Mesendoderm (in vitro differentiated cells): ENCODE measurements around the gene TRABD2B.

Source experiments
- DNase-seq: peaks from one replicate; pipeline ENCODE4 v3.0.0; 2013
- H2AK5ac ChIP-seq: 2 replicates; pipeline ENCODE4 v1.6.1; 2013; ENCODE audit warnings: low read length, inconsistent platforms
- H2BK120ac ChIP-seq: 2 replicates; pipeline ENCODE4 v1.6.1; 2013; ENCODE audit warnings: low read depth, mild to moderate bottlenecking, low read length, moderate library complexity, mixed read lengths
- H2BK15ac ChIP-seq: replicated peaks from 2 replicates; pipeline ENCODE4 v1.6.1; 2013; ENCODE audit warnings: low read depth, mild to moderate bottlenecking, moderate library complexity
- H2BK5ac ChIP-seq: 2 replicates; pipeline ENCODE4 v1.6.1; 2013; ENCODE audit warnings: low read length, inconsistent platforms
- H3K18ac ChIP-seq: 2 replicates; pipeline ENCODE4 v1.6.1; 2013; ENCODE audit warnings: mild to moderate bottlenecking, low read length, mixed read lengths
- H3K23ac ChIP-seq: one replicate; pipeline ENCODE4 v1.6.1; 2013; ENCODE audit warnings: low read length
- H3K27ac ChIP-seq: 2 replicates; pipeline ENCODE4 v1.5.1; 2013; ENCODE audit warnings: low read depth, mild to moderate bottlenecking, inconsistent platforms, low read length, moderate library complexity
- H3K27me3 ChIP-seq: 2 replicates; pipeline ENCODE4 v1.6.1; 2013; ENCODE audit warnings: low read length, control low read depth, mild to moderate bottlenecking, inconsistent platforms; ENCODE audit not compliant: insufficient read depth, poor library complexity
- H3K36me3 ChIP-seq: 2 replicates; pipeline ENCODE4 v1.6.1; 2013; ENCODE audit warnings: low read length, inconsistent platforms; ENCODE audit not compliant: control insufficient read depth, insufficient read depth
- H3K4ac ChIP-seq: one replicate; pipeline ENCODE4 v1.6.1; 2013; ENCODE audit warnings: low read depth, mild to moderate bottlenecking, low read length, moderate library complexity
- H3K4me1 ChIP-seq: 2 replicates; pipeline ENCODE4 v1.6.1; 2013; ENCODE audit warnings: low read depth, low read length, inconsistent platforms; ENCODE audit not compliant: control insufficient read depth
- H3K4me2 ChIP-seq: 2 replicates; pipeline ENCODE4 v1.6.1; 2013; ENCODE audit warnings: low read length
- H3K4me3 ChIP-seq: 2 replicates; pipeline ENCODE4 v1.5.1; 2013; ENCODE audit warnings: mild to moderate bottlenecking, low read length
- H3K56ac ChIP-seq: one replicate; pipeline ENCODE4 v1.6.1; 2013; ENCODE audit warnings: low read length
- H3K79me1 ChIP-seq: 2 replicates; pipeline ENCODE4 v1.6.1; 2013; ENCODE audit warnings: low read length, inconsistent platforms
- H3K79me2 ChIP-seq: 2 replicates; pipeline ENCODE4 v1.6.1; 2013; ENCODE audit warnings: mild to moderate bottlenecking, low read length; ENCODE audit not compliant: control insufficient read depth, insufficient read depth
- H3K9ac ChIP-seq: 2 replicates; pipeline ENCODE4 v1.6.1; 2013; ENCODE audit warnings: low read length, inconsistent platforms
- H4K5ac ChIP-seq: one replicate; pipeline ENCODE4 v1.6.1; 2013; ENCODE audit warnings: low read length
- H4K8ac ChIP-seq: one replicate; pipeline ENCODE4 v1.6.1; 2013; ENCODE audit warnings: low read depth, mild to moderate bottlenecking, control low read depth, low read length, moderate library complexity
- WGBS: extraction: QIAGEN DNeasy Blood & Tissue Kit; methylation state at CpG from one replicate; pipeline ENCODE4 v1.1.7; 2013; ENCODE audit warnings: low lambda C conversion rate, missing lambda C conversion rate; ENCODE audit not compliant: insufficient coverage; ENCODE audit errors: extremely low coverage; 5-methylcytosine and 5-hydroxymethylcytosine counted together

TRABD2B gene

GRCh38 chr1:47999097-47999496 lies 1.9 kb upstream of the TRABD2B start:
- peaks cover 2% of the 10 kb centered on the region for H3K27me3 ChIP-seq
- H3K4ac ChIP-seq = no peak overlapping the region

GRCh38 chr1:47998396-47998990 lies 1.3 kb upstream of the TRABD2B start:
- no peak overlapping the region for H3K18ac ChIP-seq
- no peak for DNase-seq
- peaks cover 8% of the 10 kb centered on the region for H3K4me1 ChIP-seq
- no peak overlapping the region for H3K9ac ChIP-seq
- WGBS = no CpG with 5 or more reads among the region's 8 CpGs
- peaks cover 5% of the 10 kb centered on the region for H3K79me1 ChIP-seq
- H4K8ac ChIP-seq = no peak overlapping the region
- no peak overlapping the region for H3K4ac ChIP-seq
- no peak overlapping the region for H2BK15ac ChIP-seq
- H3K4me3 ChIP-seq = no peak overlapping the region
- H2BK120ac ChIP-seq = no peak overlapping the region
- no peaks in the 10 kb centered on the region for H3K36me3 ChIP-seq
- no peak overlapping the region for H3K4me2 ChIP-seq
- H3K56ac ChIP-seq = no peak overlapping the region
- H2AK5ac ChIP-seq = no peak overlapping the region
- H4K5ac ChIP-seq = no peak overlapping the region
- H2BK5ac ChIP-seq = no peak overlapping the region
- H3K23ac ChIP-seq = no peak overlapping the region
- H3K27me3 ChIP-seq = peaks cover 2% of the 10 kb centered on the region
- H3K79me2 ChIP-seq = peaks cover 4% of the 10 kb centered on the region
- H3K27ac ChIP-seq = no peak overlapping the region

More at GRCh38 chr1:47999097-47999496, 1.9 kb upstream of the TRABD2B start:
- Histone ChIP-seq H3K79me2 (peaks cover 4% of the 10 kb centered on the region), H3K56ac (no peak overlapping the region), H3K4me3 (no peak overlapping the region), H4K8ac (no peak overlapping the region), H3K9ac (no peak overlapping the region), H3K36me3 (no peaks in the 10 kb centered on the region), H3K23ac (no peak overlapping the region), H3K79me1 (peaks cover 3% of the 10 kb centered on the region), H3K4me1 (peaks cover 8% of the 10 kb centered on the region), H2AK5ac (no peak overlapping the region), H4K5ac (no peak overlapping the region), H3K27ac (no peak overlapping the region), H2BK120ac (no peak overlapping the region), H3K4me2 (no peak overlapping the region), H3K18ac (no peak overlapping the region), H2BK5ac (no peak overlapping the region), H2BK15ac (no peak overlapping the region)
- no peak for DNase-seq
- no CpG with 5 or more reads among the region's 4 CpGs for WGBS

- peak overlapping the region; percentile 49 for H3K23ac ChIP-seq
- peaks cover 2% of the 10 kb centered on the region for H3K27me3 ChIP-seq
- DNase-seq = peak; percentile 53
- peak overlapping the region; percentile 92 for H3K4ac ChIP-seq
- H2BK120ac ChIP-seq = peak overlapping the region; percentile 56
- peak overlapping the region; percentile 93 for H3K27ac ChIP-seq
- H2BK5ac ChIP-seq = no peak overlapping the region
- WGBS = no CpG with 5 or more reads among the region's 80 CpGs
- H2BK15ac ChIP-seq = peak overlapping the region; percentile 14
- H3K9ac ChIP-seq = peak overlapping the region; percentile 82
- H3K56ac ChIP-seq = peak overlapping the region; percentile 91
- peak overlapping the region; percentile 99 for H3K18ac ChIP-seq
- peak overlapping the region; percentile 81 for H4K8ac ChIP-seq
- H3K4me2 ChIP-seq = peak overlapping the region; percentile 44
- no peaks in the 10 kb centered on the region for H3K36me3 ChIP-seq
- H4K5ac ChIP-seq = no peak overlapping the region
- peaks cover 5% of the 10 kb centered on the region for H3K79me1 ChIP-seq
- peaks cover 4% of the 10 kb centered on the region for H3K79me2 ChIP-seq
- H3K4me1 ChIP-seq = peaks cover 12% of the 10 kb centered on the region
- H3K4me3 ChIP-seq = peak overlapping the region; percentile 53
- H2AK5ac ChIP-seq = no peak overlapping the region
Measured at GRCh38 chr1:47996406-47997226, 569 bp downstream of the TRABD2B start.

- Histone ChIP-seq H2AK5ac (no peak overlapping the region), H3K4me2 (peak overlapping the region; percentile 44), H3K79me1 (peaks cover 5% of the 10 kb centered on the region), H3K4me3 (peak overlapping the region; percentile 53), H2BK120ac (peak overlapping the region; percentile 56), H3K18ac (peak overlapping the region; percentile 99), H3K9ac (peak overlapping the region; percentile 82), H3K4me1 (peaks cover 12% of the 10 kb centered on the region), H4K8ac (no peak overlapping the region), H3K79me2 (peaks cover 4% of the 10 kb centered on the region), H3K4ac (no peak overlapping the region), H3K56ac (peak overlapping the region; percentile 91), H2BK5ac (no peak overlapping the region), H3K36me3 (no peaks in the 10 kb centered on the region), H3K27me3 (peaks cover 2% of the 10 kb centered on the region), H3K23ac (peak overlapping the region; percentile 51), H4K5ac (no peak overlapping the region), H2BK15ac (no peak overlapping the region), H3K27ac (no peak overlapping the region)
- no CpG with 5 or more reads among the region's 7 CpGs for WGBS
- no peak for DNase-seq
Measured at GRCh38 chr1:47996060-47996405, 1.2 kb downstream of the TRABD2B start.

- H3K56ac ChIP-seq = peak overlapping the region; percentile 91
- no peaks in the 10 kb centered on the region for H3K36me3 ChIP-seq
- no peak overlapping the region for H4K8ac ChIP-seq
- no peak overlapping the region for H2BK120ac ChIP-seq
- peak overlapping the region; percentile 53 for H3K4me3 ChIP-seq
- peaks cover 12% of the 10 kb centered on the region for H3K4me1 ChIP-seq
- no peak for DNase-seq
- H3K79me1 ChIP-seq = peaks cover 5% of the 10 kb centered on the region
- no peak overlapping the region for H4K5ac ChIP-seq
- H3K27me3 ChIP-seq = peaks cover 2% of the 10 kb centered on the region
- no CpG with 5 or more reads among the region's 8 CpGs for WGBS
- peak overlapping the region; percentile 82 for H3K9ac ChIP-seq
- no peak overlapping the region for H3K18ac ChIP-seq
- no peak overlapping the region for H3K27ac ChIP-seq
- no peak overlapping the region for H2BK5ac ChIP-seq
- no peak overlapping the region for H3K4ac ChIP-seq
- H3K23ac ChIP-seq = no peak overlapping the region
- peak overlapping the region; percentile 44 for H3K4me2 ChIP-seq
- no peak overlapping the region for H2AK5ac ChIP-seq
- H2BK15ac ChIP-seq = no peak overlapping the region
- H3K79me2 ChIP-seq = peaks cover 4% of the 10 kb centered on the region
Measured at GRCh38 chr1:47995306-47996050, 1.7 kb downstream of the TRABD2B start.
